Mesodermal cell (in vitro differentiated cells): ENCODE measurements around the gene CCNF.

Experiments
- H3K27ac ChIP-seq: 2 replicates; pipeline ENCODE4 v1.7.0; 2013; ENCODE audit warnings: mild to moderate bottlenecking, low read depth, low read length, moderate library complexity; ENCODE audit not compliant: severe bottlenecking
- H3K36me3 ChIP-seq: 2 replicates; pipeline ENCODE4 v1.7.1; 2013; ENCODE audit warnings: mild to moderate bottlenecking, low read length, moderate library complexity; ENCODE audit not compliant: control insufficient read depth, insufficient read depth
- H3K4me1 ChIP-seq: one replicate; pipeline ENCODE4 v1.7.1; 2013; ENCODE audit warnings: mild to moderate bottlenecking, low read length; ENCODE audit not compliant: insufficient read depth, control insufficient read depth, poor library complexity, severe bottlenecking
- H3K4me3 ChIP-seq: 2 replicates; pipeline ENCODE4 v1.7.0; 2013; ENCODE audit warnings: low read length, control low read depth, mild to moderate bottlenecking; ENCODE audit not compliant: insufficient read depth, poor library complexity, severe bottlenecking; ENCODE audit errors: extremely low read depth
- H3K9me3 ChIP-seq: 2 replicates; pipeline ENCODE4 v1.7.1; 2013; ENCODE audit warnings: mild to moderate bottlenecking, low read length, moderate library complexity; ENCODE audit not compliant: control insufficient read depth
- WGBS, 2 experiments: methylation state at CpG; one replicate each; pipeline ENCODE4 v1.1.5; 2013; ENCODE audit warnings: missing lambda C conversion rate in 2 of 2; ENCODE audit not compliant: insufficient coverage in 2 of 2; 5-methylcytosine and 5-hydroxymethylcytosine counted together

Gene CCNF

DNA sequence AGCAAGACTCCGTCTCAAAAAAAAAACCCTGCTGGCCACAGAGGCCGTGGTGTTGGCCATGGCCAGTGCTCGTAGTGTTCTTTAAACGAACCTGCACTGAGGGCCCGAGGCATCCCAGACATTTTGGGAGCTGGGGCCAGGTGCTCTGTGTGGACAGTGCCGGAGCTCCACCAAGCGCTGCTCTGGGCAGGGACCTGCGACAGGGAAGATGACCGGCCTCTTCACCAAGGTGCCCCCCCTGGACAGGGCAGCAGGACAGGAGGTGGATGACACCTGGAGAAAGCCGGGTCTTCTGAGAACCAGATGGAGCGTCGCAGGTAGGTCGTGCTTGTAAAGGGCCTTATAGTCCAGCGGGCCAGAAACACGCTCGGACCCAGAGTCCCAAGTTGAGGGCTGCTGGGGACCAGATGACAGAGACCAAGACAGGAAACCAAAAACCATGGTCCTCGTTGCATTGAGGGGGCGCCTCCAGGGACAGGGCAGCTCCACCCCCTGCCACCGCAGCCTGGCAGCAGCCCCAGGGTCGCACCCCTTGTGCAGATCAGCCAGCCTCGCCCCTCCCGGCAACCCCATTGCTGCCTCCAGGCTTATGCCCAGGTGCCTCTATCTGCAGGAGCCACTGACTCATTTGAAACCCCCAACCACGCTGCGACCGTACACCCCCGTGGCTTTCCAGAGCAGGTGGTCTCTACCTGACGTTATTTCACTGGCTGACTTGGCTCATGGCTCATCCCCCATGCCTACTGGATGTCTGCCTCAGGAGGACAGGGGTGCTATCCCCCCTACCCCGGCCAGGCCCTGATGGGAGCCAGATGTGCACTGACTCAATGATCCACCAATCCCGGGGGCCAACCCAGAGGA, 37.6 kb downstream of the CCNF start:
- Histone ChIP-seq H3K4me1 (peaks cover 18% of the 10 kb centered on the region), H3K9me3 (no peaks in the 10 kb centered on the region), H3K4me3 (no peak overlapping the region), H3K27ac (no peak overlapping the region), H3K36me3 (peaks cover 10% of the 10 kb centered on the region)
- 92 to 94% methylated on average over 25 to 29 of the region's 29 CpGs for WGBS, 2 experiments

DNA sequence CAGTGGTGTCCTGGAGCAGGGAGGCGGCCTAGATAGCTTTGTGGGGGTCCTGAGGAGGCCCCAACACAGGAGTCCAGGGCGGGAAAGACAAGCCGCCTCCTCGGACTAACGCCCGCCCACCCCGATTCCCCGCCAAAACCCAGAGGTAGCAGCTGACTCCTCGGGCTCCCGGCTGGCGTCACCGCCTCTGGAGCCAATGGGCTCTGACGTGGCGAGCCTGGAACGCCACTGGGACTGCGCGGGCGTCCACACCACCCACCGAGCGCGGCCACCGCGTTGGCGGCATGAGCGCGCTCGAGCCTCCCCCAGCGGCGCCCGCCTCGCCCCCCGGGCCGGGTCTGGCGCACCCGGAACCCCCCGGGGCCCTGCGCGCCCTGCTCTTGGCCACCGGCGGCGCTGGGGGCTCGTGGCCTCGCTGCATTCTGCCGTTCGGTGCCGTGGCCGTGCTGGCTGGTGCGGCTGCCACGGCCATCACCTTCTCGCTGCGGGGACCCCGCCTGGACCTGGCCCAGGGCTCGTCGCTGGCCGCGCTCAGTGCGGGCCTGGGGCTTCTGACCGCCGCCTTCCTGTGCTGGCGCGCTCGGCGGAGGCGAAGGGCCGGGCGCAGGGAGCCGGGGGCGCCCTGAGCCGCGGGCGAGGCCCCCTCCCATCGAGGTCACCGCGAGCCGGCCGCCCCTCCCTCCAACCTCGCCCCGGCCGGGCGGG, 38.4 kb downstream of the CCNF start:
- Histone ChIP-seq H3K27ac (no peak overlapping the region), H3K4me1 (peaks cover 19% of the 10 kb centered on the region), H3K4me3 (peak overlapping the region; percentile 33), H3K9me3 (no peaks in the 10 kb centered on the region), H3K36me3 (peaks cover 2% of the 10 kb centered on the region)
- WGBS, 2 experiments = 4 to 5% methylated on average over 54 to 66 of the region's 80 CpGs

DNA sequence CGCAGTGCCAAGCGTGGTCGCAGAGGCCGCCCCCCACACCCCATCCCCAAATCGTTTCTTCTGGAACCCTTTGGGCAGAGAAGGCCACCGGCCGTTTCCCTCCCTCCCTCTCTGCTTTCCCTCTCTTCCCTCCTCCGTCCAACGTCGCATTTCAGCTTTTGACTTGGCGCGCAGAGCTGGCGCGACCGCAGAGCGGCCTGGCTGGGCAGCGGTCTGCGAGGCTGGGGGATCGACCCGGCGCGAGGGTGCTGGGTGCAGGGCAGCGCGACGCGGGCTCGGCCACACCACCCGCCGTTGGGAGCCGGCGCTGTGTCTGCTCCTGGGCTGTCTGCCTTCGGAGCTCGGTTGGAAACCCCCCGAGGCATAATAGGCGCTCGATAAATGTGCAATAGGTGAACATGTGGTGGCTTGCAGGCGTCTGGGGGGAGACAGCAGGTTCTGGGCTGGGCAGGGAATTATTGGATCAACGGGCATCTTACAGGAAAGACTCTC, 39.0 kb downstream of the CCNF start:
- H3K4me3 ChIP-seq = peak overlapping the region; percentile 33
- H3K4me1 ChIP-seq = peaks cover 19% of the 10 kb centered on the region
- H3K9me3 ChIP-seq = no peaks in the 10 kb centered on the region
- H3K27ac ChIP-seq = no peak overlapping the region
- WGBS, 2 experiments = 2 to 6% methylated on average over 22 to 36 of the region's 38 CpGs
- no peaks in the 10 kb centered on the region for H3K36me3 ChIP-seq

DNA sequence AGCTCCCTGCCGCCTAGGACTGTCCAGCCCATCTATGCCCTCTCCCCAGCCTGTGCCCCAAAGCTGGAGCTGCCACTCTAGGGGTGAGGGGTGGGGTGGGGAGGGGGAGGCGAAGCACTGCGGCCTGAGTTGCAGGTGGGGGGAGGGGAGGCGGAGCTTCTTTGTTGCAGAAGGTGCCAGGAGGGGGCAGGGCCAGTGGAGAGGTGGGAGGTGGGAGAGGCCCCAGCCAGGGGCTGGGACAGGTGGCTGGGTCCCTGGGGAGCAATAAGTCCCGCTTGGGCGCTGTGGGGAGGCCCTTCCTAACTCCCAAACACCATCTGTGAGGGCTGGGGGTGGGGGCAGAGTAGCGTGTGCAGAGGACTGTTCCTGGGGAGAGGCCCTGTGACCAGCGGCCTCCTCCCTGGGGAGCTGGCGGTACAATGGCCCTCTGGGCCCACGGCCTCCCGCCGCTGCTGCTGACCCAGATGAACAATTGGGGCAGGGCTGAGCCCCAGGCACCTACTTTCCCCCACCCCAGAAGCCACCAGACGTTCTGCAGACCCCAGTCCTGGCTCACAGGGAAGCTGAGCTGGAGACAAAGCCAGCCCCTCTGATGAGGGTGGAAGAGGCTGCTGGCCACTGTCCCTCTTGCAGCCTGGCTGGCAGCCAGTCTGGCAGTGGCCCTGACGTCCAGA, 39.6 kb downstream of the CCNF start:
- no peak overlapping the region for H3K27ac ChIP-seq

DNA sequence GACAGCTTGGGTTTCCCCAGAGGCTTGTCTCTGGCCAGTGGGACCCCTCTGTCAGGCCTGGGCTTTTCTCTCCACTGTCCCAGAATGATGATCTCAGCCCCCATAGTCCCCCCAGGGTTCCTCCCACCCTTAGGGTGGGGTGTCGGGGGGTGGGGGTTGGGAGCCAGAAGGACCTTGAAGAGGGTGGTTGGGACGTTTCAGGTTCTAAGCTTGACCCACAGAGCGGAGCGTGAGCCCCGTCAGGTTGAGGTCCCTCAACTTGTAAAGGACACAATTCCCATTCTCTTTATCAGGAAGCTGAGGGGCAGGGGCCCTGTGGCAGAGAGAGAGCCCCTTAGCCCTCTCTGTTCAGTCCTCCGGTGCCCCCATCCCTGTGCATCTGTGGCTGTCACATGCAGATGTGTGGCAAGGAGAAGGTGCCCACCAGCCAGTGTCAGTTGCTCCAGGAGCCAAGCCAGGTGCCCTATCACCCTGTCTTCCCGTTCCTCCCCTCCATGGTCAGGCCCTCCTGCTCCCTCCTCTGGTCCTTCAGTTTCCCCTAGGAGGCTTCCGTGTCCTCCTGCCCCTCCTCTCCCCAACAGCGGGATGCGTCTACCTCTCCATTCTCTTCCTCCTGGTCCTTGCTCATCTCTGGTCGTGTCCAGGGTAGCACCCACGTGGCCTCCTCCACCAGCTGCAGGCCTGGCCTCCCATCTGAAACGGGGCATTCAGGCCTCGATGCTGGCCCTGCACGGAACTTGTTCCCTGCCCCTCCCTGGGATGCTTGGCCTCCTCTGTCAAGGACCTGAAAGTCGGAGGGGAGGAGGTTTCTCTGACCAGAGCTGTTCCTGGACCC, 40.4 kb downstream of the CCNF start:
- Histone ChIP-seq H3K27ac (no peak overlapping the region), H3K9me3 (no peaks in the 10 kb centered on the region), H3K36me3 (no peaks in the 10 kb centered on the region), H3K4me1 (peaks cover 14% of the 10 kb centered on the region), H3K4me3 (no peak overlapping the region)
- WGBS, 2 experiments = 79 to 86% methylated on average over 11 to 16 of the region's 16 CpGs

More for the DNA sequence above, 39.6 kb downstream of the CCNF start:
- WGBS, 2 experiments = 29 to 44% methylated on average over 1 to 5 of the region's 14 CpGs
- peaks cover 15% of the 10 kb centered on the region for H3K4me1 ChIP-seq
- peak overlapping the region; percentile 33 for H3K4me3 ChIP-seq
- no peaks in the 10 kb centered on the region for H3K36me3 ChIP-seq
- no peaks in the 10 kb centered on the region for H3K9me3 ChIP-seq

DNA sequence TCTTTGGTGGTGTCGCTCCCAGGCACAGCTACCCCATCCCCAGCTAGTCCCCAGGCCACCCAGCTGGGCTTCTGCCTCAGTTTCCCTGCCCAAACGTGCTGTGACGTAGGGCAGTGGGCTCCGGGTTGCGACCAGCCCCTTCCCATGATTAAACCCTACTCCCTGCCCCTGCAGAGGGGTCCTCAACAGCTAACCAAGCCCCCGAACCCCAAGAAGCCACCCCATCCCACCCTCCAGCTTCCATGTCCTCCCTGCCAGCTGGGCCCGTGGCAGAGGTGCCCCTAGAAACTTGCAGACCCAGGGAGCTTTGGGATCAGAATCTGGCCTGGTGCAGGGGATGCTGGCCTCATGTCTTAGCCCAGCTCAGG, 41.0 kb downstream of the CCNF start:
- Histone ChIP-seq H3K36me3 (no peaks in the 10 kb centered on the region), H3K4me3 (no peak overlapping the region), H3K4me1 (peaks cover 14% of the 10 kb centered on the region), H3K9me3 (no peaks in the 10 kb centered on the region), H3K27ac (no peak overlapping the region)
- WGBS, 2 experiments = 87 to 91% methylated on average over 4 to 5 of the region's 7 CpGs

DNA sequence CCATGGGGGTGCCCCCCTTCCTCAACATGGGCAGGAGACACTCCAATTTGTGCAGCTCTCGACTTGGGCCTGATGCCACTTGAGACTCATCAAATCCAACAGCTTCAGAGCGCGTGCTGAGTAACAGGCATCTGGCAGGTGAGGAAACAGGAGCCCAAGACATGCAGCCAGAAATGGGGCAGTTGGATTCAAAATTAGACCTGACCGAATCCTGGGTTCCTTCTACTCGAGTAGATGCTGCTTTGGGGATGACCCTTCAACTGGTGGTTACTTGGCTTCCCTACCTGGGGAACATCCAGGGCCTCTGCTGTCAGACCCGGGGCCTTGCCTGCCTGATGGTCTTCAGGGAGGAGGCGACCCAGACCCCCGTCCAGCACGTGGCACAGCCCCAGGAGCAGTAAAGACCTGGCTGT, 41.4 kb downstream of the CCNF start:
- 51 to 64% methylated on average over 6 to 9 of the region's 9 CpGs for WGBS, 2 experiments
- no peaks in the 10 kb centered on the region for H3K9me3 ChIP-seq
- peaks cover 16% of the 10 kb centered on the region for H3K4me1 ChIP-seq
- H3K4me3 ChIP-seq = peak overlapping the region; percentile 32
- no peak overlapping the region for H3K27ac ChIP-seq
- H3K36me3 ChIP-seq = no peaks in the 10 kb centered on the region

DNA sequence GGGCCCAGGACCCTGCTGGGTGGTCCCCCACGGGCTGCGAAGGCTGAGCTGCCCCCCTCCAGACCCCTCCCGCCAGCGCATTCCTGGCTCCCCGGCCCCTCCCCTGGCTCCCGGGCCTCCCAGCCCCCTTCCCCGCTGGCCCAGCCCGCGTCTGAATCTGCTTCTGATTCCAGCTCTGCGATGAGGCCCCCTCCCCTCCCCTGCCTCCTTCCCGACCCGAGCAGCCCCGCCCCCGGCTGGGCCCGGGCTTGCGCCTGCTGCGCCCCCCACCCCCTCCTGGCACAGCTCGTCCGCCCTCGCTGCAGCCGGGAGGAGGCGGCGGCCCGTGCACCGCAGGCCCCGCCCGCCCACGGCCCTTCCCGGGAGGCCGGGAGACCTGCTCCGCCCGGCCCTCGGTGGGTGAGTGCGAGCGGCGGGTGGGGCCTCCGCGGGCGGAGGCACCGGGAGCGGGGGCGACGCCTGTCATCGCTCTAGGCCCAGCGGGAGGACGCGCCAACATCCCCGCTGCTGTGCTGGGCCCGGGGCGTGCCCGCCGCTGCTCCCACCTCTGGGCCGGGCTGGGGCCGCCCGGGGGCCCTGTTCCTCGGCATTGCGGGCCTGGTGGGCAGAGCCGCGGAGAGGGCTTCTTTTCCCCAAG, 41.9 kb downstream of the CCNF start, which contains the start of gene NTN3:
TSS of gene NTN3 (plus strand) at position 282 of the 637 bp plus-strand sequence. CDS start 405 bp downstream, outside the sequence.
- Histone ChIP-seq H3K4me3 (peak within 1 kb of the TSS; percentile 32), H3K36me3 (no peaks in the 10 kb centered on the region), H3K4me1 (peaks cover 18% of the 10 kb centered on the region), H3K9me3 (no peaks in the 10 kb centered on the region), H3K27ac (no peak within 1 kb of the TSS)
- WGBS, 2 experiments = 1 to 2% methylated on average over 22 to 37 of the region's 59 CpGs

DNA sequence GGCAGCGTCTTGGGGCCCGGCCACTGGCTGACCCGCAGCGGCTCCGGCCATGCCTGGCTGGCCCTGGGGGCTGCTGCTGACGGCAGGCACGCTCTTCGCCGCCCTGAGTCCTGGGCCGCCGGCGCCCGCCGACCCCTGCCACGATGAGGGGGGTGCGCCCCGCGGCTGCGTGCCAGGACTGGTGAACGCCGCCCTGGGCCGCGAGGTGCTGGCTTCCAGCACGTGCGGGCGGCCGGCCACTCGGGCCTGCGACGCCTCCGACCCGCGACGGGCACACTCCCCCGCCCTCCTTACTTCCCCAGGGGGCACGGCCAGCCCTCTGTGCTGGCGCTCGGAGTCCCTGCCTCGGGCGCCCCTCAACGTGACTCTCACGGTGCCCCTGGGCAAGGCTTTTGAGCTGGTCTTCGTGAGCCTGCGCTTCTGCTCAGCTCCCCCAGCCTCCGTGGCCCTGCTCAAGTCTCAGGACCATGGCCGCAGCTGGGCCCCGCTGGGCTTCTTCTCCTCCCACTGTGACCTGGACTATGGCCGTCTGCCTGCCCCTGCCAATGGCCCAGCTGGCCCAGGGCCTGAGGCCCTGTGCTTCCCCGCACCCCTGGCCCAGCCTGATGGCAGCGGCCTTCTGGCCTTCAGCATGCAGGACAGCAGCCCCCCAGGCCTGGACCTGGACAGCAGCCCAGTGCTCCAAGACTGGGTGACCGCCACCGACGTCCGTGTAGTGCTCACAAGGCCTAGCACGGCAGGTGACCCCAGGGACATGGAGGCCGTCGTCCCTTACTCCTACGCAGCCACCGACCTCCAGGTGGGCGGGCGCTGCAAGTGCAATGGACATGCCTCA, 42.6 kb downstream of the CCNF start:
- Histone ChIP-seq H3K4me3 (peak overlapping the region; percentile 32), H3K27ac (no peak overlapping the region), H3K9me3 (no peaks in the 10 kb centered on the region), H3K4me1 (peaks cover 18% of the 10 kb centered on the region), H3K36me3 (no peaks in the 10 kb centered on the region)
- WGBS, 2 experiments = 47 to 48% methylated on average over 42 to 61 of the region's 61 CpGs
